DMS53 (cell line): ENCODE measurements around the gene RASGRP3.

ENCODE experiments used
- DNase-seq: peaks from one replicate; lab custom pipeline; 2025; lab: John Stamatoyannopoulos, UW

The RASGRP3 gene

DNA sequence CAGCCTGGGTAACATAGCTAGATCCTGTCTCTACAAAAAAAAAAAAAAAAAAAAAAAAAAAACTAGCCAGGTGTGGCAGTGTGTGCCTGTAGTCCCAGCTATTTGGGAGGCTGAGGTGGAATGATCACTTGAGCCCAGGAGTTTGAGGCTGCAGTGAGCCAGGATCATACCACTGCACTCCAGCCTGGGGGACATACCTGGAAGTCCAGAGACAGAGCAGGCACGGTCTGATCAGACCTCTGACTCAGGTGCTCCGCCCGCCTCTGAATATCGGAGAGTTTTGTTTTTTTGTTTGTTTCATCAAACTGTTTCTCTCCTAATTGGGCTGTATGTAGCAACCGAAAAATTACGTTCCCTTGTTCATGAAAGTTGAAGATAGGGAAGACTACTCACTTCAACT lies 49.2 kb downstream of the RASGRP3 start:
- no peak for DNase-seq

DNA sequence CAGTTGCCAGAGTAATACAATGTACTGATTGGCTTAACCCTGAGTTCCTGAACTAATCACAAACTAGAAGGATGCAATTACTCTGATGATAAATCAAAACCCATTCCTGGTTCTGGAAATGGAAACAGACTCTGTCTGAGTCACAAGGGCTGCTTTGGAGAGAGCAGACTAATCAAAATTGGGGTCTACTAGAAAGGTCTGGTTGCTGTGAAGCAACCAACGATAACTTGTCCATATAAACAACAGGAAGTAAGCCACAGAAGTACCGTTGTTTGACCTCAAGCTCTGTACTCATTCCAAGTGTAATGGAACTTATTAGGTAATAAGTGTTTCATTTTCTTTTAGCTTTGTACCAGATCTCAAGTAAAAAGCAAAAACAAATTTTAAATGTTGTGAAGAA lies 49.7 kb downstream of the RASGRP3 start:
- no peak for DNase-seq

DNA sequence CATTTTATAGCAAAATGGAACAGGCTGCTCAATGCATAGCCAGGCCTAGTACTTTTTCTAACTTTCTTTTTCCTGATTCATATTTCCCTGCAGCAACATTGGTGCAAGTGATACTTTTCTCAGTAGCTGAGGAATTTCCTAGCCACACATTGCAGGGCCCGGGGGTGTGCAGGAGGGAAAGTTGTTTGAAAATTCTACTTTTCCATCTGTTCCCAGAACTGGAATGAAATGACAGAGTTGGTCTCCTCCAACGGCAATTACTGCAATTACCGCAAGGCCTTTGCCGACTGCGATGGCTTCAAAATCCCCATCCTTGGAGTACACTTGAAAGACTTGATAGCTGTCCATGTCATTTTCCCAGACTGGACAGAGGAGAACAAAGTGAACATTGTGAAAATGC lies 50.5 kb downstream of the RASGRP3 start:
- no peak for DNase-seq

DNA sequence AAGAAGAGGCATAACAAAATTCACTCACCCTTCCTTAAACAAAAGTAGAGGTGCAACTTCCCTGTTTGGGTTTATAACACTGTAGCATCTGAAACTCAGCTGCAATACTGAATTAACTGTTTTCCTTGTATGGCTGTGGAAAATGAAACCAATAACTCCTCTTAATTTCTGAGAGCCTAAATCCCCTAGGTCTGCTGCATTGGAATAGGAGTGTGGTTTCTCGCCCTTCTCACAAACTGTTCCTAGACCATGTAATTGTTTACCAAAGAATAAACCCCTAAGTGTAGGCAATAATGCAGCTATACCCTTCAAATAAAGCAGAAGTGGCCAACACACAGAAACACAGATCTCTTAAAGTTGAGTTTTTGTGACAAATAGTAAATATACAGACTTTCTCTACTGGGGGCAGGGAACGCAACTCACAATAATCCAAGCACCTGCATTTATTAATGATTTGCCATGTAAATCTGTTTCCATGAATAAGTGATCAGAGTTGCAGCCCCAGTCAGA lies 52.0 kb downstream of the RASGRP3 start:
- no peak for DNase-seq

DNA sequence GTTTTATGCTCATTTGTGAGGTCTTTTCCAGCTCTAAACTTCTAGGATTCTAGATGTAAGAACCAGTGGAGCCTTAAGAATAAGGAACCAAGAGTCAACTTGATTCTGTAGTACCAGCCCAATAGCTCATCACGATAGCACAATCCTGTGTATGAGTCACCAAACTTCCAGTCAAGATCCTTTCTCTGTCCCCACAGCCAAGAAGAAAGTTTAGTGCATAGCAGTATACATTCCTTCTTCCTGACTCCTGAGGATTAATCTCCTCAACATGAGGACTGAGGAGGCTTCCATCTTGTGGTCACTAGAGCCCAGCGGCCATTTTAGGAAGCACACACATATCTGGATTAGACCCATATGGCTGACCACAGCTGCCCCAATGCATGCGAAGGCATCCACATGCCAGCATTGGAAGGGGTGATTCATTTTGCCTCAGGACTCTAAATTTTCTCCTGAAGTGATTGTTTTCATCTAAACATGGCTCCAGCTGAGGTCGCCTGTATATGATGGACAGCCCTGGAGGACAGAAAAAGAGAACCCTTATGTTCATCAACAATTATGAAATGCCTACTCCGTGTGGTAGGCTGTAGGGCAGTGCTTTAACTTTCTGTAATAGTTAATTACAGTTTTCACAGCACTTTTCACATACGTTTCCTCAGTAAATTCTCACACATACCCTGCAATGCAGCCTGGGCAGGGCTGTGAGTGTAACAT lies 53.5 kb downstream of the RASGRP3 start:
- DNase-seq, result no peak

DNA sequence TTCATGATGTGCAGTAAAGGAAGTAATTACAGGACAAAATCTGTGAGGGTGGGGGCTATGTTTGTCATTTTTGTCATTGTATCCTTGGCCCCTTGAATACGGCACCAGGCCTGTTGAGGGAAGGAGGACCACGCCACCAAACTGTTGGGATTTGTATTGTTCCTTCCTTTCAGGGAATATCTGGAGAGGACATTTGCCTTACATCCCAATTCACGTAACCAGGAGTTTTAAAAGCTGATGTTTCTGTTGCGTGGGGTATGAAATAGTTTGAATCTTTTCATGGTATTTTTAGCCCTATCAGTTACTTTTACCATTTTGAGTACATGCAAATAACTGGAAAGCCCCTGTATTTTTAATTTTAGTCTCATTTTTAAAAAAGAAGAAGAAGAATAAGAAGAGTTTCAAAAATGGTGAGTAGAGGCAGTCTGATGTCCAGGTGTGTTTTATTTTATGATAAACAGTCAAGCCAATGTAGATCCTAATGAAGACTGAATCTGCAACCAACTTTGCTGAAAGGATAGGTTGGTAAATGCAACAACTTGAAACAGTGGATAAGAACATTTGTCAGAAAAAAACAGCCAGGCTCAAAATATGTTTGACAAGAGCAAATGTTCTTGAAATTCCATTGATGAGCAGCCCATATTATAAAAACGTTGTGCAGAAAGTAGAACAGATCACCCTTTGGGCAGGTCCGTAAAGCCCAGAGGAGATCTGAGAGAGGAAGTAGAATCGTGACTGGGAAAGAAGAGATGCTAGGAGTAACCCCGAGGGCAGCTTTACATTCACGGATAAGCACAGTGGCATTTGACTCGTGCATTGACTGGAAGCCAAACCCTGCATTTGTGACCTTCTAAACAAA lies 54.5 kb downstream of the RASGRP3 start:
- no peak for DNase-seq

DNA sequence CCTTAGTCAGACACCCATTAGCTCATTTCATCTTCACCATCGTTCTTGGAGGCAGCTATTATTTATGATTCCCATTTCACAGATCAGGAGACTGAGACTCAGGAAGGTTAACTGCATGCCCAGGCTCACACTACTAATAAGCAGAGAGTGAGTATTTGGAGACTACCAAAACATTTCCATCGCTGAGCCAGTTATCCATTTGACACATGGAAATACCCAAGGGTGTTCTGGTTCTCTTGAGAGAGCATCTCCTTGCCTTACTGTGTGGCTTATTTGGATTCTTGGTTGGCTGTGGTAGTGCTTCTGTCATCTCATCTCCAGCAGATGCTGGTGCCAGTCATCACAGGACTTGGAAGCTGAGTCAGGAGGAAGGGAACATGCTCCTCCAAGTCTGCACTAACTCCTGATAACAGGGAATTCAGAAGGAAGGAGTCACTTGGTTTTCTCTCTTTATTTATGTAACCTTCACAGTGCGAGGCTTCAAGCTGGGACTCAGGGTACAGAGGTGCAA lies 55.2 kb downstream of the RASGRP3 start:
- DNase-seq, result no peak

DNA sequence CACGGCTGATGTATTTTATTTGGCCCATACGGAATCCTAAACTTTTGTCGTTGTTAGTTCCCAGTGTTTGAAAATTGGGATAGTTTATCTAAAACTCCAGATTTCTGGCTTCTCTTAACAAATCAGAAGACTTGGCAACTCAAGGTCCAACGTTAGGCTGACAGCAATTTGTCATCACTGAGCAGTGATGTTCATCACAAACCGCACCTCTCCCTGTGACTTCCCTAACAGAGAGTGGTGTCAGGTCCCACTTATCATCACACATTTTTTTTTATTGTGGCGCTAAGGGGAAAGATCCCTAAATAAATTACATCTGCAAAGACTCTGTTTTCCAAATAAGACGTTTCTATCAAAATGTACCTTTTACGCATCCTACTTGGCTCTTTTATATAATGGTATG lies 55.7 kb downstream of the RASGRP3 start:
- DNase-seq, result no peak

DNA sequence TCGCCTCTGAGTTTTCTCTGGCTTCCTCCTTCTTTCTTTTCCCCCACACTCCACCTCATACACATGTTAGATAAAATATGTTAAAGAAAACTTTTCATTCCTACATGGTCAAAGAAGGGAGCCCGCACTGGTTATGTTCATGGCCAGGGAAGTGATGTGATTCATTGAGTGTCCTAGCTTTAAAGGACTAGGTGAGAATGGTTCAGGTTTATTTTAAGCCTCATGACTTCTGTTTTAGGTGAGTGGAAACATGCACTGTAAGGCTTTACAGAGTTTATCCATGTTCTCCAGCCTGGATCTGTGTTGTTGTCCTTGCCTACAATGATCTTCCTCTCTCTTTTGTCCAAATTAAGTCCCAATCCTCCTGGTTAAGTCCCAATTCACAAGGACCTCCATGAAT lies 56.5 kb downstream of the RASGRP3 start:
- no peak for DNase-seq

DNA sequence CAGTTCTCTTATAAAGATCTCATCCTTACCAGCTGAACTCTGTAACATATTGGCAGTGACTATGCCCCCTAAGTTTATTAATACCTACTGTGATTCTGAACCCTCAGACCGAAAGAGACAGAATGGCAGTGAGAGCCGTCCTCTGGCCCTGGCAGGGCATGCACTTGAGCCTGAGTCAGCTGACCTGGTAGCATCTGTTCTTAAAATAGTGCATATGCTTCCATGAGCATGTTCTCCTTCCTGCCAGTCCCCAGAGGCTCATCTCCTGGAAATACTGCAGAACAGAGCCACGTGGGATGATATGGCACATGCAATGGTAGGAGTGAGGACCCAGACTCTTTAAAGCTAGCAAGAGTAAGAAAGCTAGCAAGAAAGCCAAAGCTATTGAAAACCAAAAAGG lies 59.0 kb downstream of the RASGRP3 start:
- no peak for DNase-seq

DNA sequence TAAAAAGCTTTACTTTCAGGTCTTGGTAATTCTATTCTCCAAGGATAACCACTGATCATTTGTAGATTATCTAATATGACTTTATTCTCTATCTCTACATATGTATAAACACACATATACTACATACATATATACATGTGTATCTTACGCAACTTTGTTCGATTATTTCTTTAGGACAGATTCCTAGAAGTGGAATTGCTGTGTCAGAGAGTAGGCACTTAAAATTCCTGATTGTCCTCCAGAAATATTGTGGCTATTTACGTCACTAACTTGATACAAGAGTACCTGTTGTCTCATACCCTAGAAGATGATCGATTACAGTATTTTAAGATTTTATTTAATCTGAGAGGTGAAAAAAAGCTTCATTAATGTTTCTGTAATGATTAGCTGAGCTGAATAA lies 64.8 kb downstream of the RASGRP3 start:
- no peak for DNase-seq

DNA sequence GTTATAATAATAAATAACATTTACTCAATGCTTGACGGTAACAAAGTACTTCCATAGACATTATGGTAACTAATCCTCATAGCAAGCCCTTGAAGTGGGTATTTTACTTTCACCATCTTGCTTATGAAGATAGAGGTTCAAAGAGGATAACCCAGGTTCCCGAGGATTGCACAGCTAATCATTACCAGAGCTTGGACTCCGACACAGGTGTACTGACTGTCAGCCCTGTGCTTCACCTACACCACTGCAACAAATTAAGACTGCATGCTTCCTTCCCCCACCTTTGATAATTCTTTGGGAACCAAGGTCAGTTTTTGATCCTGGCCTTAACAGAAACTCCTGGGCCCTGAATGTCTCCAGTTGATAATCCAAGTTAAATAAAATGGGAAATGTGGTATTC lies 73.8 kb downstream of the RASGRP3 start:
- DNase-seq, result no peak

DNA sequence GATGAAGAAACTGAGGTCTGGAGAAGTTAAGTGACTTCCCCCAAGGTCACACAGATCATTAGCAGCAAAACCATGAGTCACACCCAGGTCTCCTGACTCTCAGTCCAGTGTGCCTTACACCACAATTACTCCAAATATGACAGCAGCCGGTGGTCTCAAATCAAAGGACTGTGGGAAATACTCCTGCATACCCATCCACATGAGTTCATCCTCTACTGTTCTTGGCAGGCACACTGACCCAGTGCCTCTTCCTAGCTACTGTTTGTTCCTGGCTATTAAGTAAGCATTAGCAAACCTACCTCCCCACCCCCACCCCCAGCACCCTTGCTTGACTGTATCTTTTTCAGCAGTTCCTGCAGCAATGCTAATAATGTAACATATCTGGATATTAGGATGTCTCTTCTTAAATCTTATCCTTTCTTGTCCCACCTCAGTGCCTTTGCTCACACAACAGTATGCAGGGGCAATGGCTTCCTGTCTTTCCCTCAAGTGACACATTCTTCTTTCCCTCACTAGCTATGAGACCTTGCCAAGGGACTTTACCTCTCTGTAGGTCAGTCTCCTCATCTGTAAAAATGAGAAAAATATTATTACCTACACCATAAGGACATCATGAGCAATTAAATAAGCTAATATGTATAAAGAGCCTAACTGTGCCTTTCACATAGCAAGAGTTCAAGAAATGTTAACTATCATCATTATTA lies 76.5 kb downstream of the RASGRP3 start:
- peak; percentile 26 for DNase-seq

DNA sequence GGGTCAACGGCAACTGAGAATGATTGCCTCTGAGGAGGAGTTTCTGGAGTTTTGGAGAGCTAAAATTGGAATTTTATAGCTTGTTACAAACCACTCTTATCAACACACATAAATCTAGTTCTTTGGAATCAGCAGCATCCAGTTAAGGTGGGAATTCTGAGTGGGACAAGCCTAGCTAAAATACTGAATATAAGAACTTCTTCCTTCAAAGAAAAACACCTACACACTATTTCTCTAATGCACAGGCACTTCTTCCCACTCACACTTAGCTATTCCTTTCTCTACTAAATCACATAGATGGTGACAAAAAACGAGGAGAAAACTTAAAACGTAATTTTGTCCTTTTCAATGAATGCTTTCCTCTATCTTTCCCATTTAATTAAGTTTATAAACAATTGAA lies 79.2 kb downstream of the RASGRP3 start:
- no peak for DNase-seq

DNA sequence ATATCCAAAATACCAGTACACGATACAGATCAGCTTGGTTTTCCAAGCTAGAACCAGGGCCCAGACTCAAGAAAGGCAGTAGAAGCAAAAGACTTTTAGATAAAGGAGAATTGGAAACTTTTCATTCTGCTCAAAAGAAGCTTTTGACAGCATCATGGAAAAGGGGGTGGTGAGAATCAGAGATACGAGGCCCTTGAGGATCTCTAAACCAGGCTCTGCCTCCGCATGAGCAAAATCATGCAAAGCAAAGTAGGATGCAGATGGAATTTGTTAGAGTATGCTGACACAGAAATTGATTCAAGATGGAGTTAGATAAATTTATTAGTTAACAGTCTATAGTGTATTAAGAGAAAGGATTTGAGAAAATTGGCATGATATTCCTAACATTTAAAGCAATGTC lies 82.9 kb downstream of the RASGRP3 start:
- DNase-seq, result no peak

DNA sequence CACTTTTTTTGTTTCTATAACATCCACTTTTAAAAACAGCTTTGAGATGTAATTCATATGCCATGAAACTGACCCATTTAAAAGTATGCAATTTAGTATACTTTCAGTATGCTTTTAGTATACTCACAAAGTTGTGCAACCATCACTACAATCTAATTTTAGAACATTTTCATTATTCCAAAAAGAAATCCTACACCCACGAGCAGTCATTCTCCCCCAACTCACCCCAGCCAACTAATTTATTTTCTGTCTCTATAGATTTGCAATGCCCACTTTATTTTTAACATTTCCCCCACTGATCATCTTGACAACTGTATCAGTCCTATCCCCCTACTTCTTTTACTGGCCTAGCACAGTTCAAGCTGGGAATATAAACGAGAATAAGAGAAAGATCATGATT lies 83.6 kb downstream of the RASGRP3 start:
- no peak for DNase-seq

DNA sequence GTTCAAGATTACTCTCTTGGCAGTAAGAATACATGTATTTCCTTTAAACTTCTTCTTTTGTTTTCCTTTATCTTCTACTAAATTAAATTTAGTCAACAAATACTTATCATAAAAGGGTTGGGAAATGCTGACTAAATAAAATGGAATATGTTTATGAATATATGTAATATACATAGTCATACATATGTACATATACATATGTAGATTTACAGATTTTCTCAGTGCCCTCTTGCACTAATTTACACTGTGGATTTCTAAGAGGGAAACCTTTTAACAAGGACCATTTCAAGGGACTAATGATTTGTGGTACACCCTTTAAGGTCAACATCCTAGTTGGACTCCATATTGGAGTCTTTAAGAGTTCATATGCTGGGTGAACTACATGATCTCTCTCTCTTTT lies 85.4 kb downstream of the RASGRP3 start:
- no peak for DNase-seq

DNA sequence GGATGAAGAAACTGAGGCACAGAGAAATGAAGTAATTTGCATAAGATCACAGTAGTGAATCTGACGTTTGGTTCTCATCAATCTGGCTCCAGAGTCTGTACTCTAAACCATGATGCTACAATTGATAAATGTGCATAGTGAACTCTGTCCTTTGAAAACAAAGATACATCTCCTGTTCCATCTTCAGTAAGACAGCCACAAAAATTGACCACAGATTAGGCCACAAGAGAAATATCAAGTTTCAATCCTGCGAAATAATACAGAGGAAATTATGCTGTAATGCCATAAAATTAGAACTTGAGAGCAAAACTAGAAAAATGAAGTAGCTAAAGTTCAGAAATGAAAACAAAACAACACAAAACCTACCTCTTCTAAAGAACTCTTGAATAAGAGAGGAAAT lies 94.2 kb downstream of the RASGRP3 start:
- no peak for DNase-seq

DNA sequence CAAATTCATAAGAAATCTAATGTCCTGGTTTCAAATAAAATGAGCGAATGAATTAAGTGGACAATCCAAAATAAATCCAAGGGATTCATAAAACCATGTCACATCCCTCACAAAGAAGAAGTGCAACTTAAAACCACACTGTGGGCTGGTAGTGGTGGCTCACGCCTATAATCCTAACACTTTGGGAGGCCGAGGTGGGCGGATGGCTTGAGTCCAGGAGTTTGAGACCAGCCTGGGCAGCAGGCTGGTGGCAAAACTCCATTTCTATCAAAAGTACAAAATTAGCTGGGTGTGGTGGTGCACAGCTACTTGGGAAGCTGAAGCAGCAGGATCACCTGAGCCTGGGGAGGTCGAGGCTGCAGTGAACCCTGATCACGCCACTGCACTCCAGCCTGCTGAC lies 97.2 kb downstream of the RASGRP3 start:
- DNase-seq, result no peak

DNA sequence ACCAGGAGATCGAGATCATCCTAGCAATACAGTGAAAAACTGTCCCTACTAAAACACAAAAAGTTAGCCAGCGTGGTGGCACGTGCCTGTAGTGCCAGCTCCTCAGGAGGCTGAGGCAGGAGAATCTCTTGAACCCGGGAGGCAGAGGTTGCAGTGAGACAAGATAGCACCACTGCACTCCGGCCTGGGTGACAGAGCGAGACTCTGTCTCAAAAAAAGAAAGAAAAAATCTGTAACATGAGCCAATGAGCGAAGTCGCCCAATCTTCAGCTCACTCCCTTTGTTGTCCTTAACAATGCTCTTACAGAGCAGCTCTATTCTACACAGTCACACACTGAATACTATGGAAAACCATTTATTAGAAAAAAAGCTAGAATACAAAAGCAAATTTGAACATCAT lies 100.6 kb downstream of the RASGRP3 start:
- no peak for DNase-seq

DNA sequence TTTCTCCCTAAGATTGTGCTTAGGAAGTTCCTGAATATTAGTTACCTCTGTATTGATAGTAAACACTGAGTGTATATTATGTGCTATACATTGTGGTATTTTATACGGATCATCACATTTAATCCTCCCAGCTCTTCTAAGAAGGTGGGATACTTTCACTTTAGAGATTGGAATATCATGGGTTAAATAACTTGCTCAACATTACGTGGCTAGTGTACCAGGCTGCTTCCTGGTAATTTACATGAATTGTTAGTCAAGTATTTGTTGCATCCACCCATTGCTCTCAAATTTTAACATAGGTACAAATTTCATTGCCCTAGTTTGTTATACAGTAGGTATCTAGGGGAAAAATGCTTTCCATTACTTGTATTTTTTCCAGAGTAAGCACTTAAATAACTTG lies 101.2 kb downstream of the RASGRP3 start:
- no peak for DNase-seq

DNA sequence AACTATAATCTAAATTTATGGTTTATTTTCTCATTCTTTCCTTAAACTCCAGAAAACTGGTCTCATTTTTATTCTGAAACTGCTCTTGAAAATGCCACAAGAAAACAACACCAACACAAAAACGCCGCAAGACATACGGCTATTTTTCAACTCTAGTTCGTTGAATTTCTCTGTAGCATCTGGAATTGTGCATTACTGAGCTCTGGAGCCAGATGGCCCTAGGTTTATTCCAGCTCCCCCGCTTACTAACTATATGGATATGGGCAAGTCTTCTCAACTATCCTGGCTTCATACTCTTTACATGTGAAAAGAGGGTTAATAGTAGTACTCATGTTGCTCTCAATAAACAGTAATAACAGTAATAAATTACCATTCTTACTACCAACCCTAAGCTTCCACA lies 102.8 kb downstream of the RASGRP3 start:
- no peak for DNase-seq

DNA sequence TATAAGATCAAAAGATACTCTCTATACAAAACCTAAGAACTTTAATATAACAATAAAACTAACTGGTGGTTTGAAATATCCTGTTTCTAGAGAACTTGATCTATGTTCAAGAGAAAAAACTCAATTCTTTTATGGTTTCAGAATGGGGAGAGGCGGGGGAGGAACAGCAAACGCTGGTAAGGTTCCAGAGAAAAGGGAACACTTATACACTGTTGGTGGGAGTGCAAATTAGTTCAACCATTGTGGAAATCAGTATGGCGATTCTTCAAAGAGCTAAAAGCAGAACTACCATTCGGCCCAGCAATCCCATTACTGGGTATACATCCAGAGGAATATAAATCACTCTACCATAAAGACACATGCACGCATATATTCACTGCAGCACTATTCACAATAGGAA lies 105.4 kb downstream of the RASGRP3 start:
- no peak for DNase-seq
